ENCODE data around the gene TNPO2. TPM values are rescaled to one million over a fixed set of nuclear protein-coding genes. Genes with fewer than 3 reads are reported as not detected.

The TNPO2 gene
- total RNA-seq, 1 donor from 2014 or later = 153 TPM

DNA sequence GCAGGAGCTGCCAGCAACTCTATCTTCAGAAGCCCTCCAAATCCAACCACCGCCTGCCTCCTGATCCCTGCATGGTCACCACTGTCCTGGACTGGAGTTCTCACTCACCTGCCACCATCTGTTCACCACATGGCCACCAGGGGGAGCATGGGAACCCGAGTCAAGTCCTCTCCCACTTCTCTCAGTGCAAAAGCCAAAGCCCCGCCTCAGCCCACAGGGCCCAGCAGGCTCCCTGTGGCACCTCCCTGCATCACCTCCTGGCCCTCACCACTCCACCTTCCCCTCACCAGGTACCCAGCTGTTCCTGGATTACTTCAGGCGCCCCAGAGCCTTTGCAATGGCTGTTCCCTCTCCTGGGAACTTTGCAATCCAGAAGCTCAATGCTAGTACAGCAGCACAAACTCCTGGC is 47.3 kb downstream of the TNPO2 start:
- Mint-ChIP-seq H3K9me3 (no peaks in the 10 kb centered on the region), H3K4me3 (no peak overlapping the region), H3K27ac (peak overlapping the region; percentile 54), H3K36me3 (ENCODE audit: low read depth) (peaks cover 43% of the 10 kb centered on the region), H3K4me1 (ENCODE audit: low read depth) (peaks cover 20% of the 10 kb centered on the region), H3K27me3 (ENCODE audit: insufficient read depth) (no peaks in the 10 kb centered on the region)
- intact Hi-C loops (cut with micrococcal nuclease) = no loop called here
- peak; percentile 74 for DNase-seq (ENCODE audit: low spot score)

DNA sequence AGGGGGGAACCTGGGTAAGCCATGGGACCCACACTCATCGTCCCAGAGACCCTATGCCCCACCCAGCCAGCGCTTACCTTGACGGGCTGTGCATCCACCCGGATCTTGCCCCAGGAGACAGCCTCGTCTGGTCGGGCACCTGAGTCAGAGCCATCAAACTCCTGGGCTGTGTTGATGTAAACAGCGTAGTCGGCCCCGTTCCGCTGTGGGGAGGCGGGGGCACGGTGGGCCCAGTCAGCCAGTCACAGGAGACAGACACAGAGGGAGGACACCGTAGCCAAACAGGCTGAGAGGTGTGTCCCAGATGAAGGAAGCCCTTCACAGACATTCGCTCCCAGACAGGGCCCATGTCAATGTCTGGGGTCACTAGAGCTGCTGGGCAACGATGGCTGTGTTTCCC is 47.8 kb downstream of the TNPO2 start:
- no peak overlapping the region for H3K27ac Mint-ChIP-seq
- H3K27me3 Mint-ChIP-seq (ENCODE audit: insufficient read depth) = no peaks in the 10 kb centered on the region
- intact Hi-C loops (cut with micrococcal nuclease) = no loop called here
- DNase-seq (ENCODE audit: low spot score) = no peak
- peaks cover 20% of the 10 kb centered on the region for H3K4me1 Mint-ChIP-seq (ENCODE audit: low read depth)
- no peak overlapping the region for H3K4me3 Mint-ChIP-seq
- H3K36me3 Mint-ChIP-seq (ENCODE audit: low read depth) = peaks cover 41% of the 10 kb centered on the region
- no peaks in the 10 kb centered on the region for H3K9me3 Mint-ChIP-seq

DNA sequence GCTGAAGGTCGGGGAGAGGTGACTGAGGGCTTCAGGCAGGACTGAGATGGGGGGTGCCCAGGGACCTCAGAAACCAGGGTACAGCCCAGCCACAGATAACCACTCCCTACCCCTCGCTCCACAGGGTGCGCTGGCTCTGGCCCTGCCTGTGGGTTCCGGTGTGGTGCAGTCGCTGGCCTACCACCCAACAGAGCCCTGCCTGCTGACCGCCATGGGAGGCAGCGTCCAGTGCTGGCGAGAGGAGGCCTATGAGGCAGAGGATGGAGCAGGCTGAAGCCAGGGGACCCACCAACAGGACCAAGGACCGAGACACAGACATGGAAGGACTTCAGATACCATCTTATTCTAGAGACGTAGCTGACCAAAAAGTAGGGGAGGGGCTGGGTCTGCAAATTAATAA is 48.3 kb downstream of the TNPO2 start:
- DNase-seq (ENCODE audit: low spot score) = no peak
- Mint-ChIP-seq H3K4me3 (no peak overlapping the region), H3K4me1 (ENCODE audit: low read depth) (peaks cover 20% of the 10 kb centered on the region), H3K9me3 (no peaks in the 10 kb centered on the region), H3K36me3 (ENCODE audit: low read depth) (peaks cover 39% of the 10 kb centered on the region), H3K27me3 (ENCODE audit: insufficient read depth) (no peaks in the 10 kb centered on the region), H3K27ac (no peak overlapping the region)
- intact Hi-C loops (cut with micrococcal nuclease) = no loop called here

DNA sequence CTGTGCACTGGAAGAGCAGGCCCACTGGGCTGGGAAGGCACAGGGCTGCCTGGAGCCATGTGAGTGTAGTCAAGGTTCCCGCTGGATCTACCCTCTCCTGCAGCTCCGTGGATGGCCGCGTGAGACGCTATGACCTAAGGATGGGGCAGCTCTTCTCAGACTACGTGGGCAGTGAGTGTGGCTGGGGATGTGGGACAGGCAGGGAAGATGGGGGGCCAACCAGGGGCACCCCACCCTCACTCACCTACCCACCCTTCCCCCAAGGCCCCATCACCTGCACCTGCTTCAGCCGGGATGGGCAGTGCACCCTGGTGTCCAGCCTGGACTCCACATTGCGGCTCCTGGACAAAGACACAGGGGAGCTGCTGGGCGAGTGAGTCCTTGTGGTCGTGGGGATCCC is 51.0 kb downstream of the TNPO2 start:
- Mint-ChIP-seq H3K9me3 (no peaks in the 10 kb centered on the region), H3K4me1 (ENCODE audit: low read depth) (peaks cover 34% of the 10 kb centered on the region), H3K27ac (no peak overlapping the region), H3K4me3 (no peak overlapping the region), H3K27me3 (ENCODE audit: insufficient read depth) (no peaks in the 10 kb centered on the region), H3K36me3 (ENCODE audit: low read depth) (peaks cover 33% of the 10 kb centered on the region)
- DNase-seq (ENCODE audit: low spot score) = no peak
- intact Hi-C loops (cut with micrococcal nuclease) = loop anchor here (1.0 to 5.0 kb wide), 3 partner anchors 32 to 470 kb away; no protein-coding TSS in a partner anchor

DNA sequence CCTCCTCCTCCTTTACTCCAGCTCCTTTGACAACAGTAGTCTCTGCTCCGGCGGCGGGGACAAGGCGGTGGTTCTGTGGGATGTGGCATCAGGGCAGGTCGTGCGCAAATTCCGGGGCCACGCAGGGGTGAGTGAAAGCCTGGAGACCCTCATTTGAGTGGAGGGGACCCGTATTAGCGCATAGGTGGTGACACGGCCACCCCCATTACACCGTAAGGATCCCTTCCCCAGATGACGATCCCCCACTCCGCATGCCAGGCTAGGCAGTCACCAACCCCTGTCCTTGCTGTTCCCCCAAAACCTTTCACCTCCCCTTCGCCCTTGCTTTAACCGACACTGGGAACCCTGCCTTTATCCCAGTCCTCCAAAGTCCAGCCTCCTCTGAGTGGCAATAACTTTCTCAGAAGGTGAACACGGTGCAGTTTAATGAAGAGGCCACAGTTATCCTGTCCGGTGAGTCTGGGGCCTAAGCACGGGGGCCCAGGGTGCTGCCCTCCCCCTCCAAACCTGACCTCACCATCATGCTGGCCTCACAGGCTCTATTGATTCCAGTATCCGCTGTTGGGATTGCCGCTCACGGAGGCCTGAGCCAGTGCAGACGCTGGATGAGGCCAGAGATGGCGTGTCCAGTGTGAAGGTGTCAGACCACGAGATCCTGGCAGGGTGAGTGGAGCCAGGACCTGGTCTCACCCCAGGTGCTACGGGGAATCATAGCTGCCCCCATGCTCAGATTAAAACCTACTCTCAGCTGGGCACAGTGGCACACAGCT is 53.4 kb downstream of the TNPO2 start:
- peaks cover 44% of the 10 kb centered on the region for H3K4me1 Mint-ChIP-seq (ENCODE audit: low read depth)

DNA sequence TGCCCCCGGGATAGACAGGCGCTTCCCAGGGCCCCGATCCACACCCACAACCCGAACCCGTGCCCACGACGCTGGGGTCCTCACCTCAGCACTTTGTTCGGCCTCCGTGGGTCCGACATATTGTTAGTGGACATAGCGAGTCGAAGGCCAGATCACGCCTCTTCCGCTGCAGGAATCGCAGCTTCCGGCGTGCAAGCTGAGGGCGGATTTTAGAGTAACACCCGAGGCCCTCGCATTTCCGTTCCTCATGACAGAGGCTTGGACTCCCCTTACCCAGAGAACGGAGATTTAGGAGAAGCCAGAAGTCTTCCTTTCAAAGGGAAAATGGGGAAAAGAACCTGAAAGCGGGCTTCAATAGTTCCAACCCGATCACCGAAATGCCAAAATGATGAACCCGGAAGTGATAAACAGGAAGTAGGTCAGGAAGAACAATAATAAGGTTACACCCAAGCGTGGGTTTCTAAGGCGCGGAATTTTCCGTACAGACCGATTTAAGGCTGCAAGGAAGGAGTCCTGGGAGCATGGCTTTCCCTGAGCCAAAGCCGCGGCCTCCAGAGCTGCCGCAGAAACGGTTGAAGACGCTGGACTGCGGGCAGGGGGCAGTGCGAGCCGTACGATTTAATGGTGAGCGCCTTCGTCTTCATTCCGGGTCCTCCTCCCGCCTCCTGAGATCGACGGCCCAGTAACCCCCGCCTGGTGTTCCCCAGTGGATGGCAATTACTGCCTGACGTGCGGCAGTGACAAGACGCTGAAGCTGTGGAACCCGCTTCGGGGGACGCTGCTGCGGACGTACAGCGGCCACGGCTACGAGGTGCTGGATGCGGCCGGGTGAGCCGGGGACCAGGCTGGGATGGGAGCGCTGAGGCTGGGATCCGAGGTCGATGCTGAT is 54.2 kb downstream of the TNPO2 start:
- intact Hi-C loops (cut with micrococcal nuclease) = loop anchor here (1.0 to 5.0 kb wide), 9 partner anchors 12 to 507 kb away; partner anchors contain the start of genes DHPS, FBXW9, ZNF136 and ZNF443
- no peaks in the 10 kb centered on the region for H3K9me3 Mint-ChIP-seq
- peaks cover 25% of the 10 kb centered on the region for H3K36me3 Mint-ChIP-seq (ENCODE audit: low read depth)
- no peaks in the 10 kb centered on the region for H3K27me3 Mint-ChIP-seq (ENCODE audit: insufficient read depth)
- peaks cover 51% of the 10 kb centered on the region for H3K4me1 Mint-ChIP-seq (ENCODE audit: low read depth)
- peak; percentile 65 for DNase-seq (ENCODE audit: low spot score)
- peak overlapping the region; percentile 95 for H3K4me3 Mint-ChIP-seq
- peak overlapping the region; percentile 99 for H3K27ac Mint-ChIP-seq

More for the DNA sequence above, 53.4 kb downstream of the TNPO2 start:
- H3K4me3 Mint-ChIP-seq = peak overlapping the region; percentile 95
- H3K27me3 Mint-ChIP-seq (ENCODE audit: insufficient read depth) = no peaks in the 10 kb centered on the region
- peaks cover 25% of the 10 kb centered on the region for H3K36me3 Mint-ChIP-seq (ENCODE audit: low read depth)
- peak overlapping the region; percentile 99 for H3K27ac Mint-ChIP-seq
- no peaks in the 10 kb centered on the region for H3K9me3 Mint-ChIP-seq
- DNase-seq (ENCODE audit: low spot score) = no peak
- intact Hi-C loops (cut with micrococcal nuclease) = loop anchor here (5.0 kb wide), 1 partner anchor 468 kb away; no protein-coding TSS in a partner anchor

DNA sequence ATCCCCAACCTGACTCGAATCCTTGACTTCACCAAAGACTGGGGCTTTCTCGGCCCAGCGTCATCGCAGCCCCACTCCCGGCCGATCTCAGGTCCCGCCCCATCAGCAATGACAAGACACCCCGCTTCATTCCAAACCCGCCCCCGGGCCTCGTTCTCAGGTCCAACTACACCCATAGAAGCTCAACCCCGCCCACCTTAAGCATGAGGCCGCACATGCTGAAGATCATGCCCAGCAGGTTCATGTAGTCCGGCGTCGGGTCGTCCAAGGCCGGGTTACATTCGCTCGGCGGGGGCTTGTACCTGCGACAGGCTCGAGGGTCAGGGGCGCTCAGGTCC is 54.8 kb downstream of the TNPO2 start:
- H3K9me3 Mint-ChIP-seq = no peaks in the 10 kb centered on the region
- peak overlapping the region; percentile 95 for H3K4me3 Mint-ChIP-seq
- peaks cover 55% of the 10 kb centered on the region for H3K4me1 Mint-ChIP-seq (ENCODE audit: low read depth)
- H3K27me3 Mint-ChIP-seq (ENCODE audit: insufficient read depth) = no peaks in the 10 kb centered on the region
- peak; percentile 63 for DNase-seq (ENCODE audit: low spot score)
- peaks cover 25% of the 10 kb centered on the region for H3K36me3 Mint-ChIP-seq (ENCODE audit: low read depth)
- H3K27ac Mint-ChIP-seq = peak overlapping the region; percentile 99
- intact Hi-C loops (cut with micrococcal nuclease) = loop anchor here (1.0 to 5.0 kb wide), 8 partner anchors 12 to 507 kb away; partner anchors contain the start of genes DHPS, FBXW9, ZNF136 and ZNF443

DNA sequence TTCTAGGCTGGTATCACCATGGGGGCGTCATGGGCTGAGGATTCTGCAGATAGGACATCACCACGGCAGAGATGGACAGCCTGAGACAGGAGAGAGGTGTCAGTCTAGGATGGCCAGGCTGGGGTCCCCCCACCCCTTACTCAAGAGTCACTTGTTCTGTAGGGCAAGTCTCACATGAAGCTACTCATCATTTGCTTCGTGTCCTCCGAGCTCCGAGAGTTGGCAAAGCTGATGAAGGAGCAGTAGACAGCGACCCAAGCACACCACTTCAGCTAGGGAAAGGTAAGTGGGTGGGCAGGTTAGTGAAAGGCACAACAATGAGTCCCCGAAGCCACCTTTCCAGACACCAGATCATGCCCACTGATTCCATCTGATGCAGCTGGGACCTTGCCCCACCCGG is 55.4 kb downstream of the TNPO2 start:
- intact Hi-C loops (cut with micrococcal nuclease) = loop anchor here (5.0 kb wide), 2 partner anchors 226 to 506 kb away; partner anchors contain the start of genes ZNF136 and ZNF443
- peak overlapping the region; percentile 99 for H3K27ac Mint-ChIP-seq
- H3K36me3 Mint-ChIP-seq (ENCODE audit: low read depth) = peaks cover 28% of the 10 kb centered on the region
- H3K9me3 Mint-ChIP-seq = no peaks in the 10 kb centered on the region
- H3K4me3 Mint-ChIP-seq = peak overlapping the region; percentile 95
- DNase-seq (ENCODE audit: low spot score) = no peak
- H3K4me1 Mint-ChIP-seq (ENCODE audit: low read depth) = peaks cover 55% of the 10 kb centered on the region
- H3K27me3 Mint-ChIP-seq (ENCODE audit: insufficient read depth) = no peaks in the 10 kb centered on the region

DNA sequence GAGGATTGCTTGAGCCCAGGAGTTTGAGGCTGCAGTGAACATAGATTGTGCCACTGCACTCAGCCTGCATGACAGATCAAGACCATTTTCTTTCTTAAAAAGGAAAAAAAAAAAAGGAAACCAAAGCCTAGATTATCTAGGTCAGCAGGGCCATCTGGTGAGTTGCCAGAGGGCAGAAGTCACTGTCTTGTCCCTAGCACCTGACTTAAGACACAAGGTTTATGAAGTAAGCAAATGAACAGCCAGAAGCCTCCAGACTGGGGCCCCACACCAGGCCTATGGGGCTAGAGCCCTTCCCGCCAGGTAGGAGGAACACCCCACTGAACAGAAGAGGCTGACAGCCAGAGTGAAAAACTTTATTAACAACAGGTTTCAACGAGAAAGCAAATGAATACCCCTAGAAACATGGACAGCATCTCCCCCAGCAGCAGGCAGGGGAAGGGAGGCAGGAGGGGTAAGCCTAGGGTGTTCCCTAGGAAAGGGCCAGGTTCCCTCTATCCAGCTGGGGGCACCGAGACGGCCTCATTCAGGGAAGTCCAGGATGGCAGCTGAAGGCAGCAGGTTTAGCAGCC is 55.9 kb downstream of the TNPO2 start:
- Mint-ChIP-seq H3K4me3 (peak overlapping the region; percentile 95), H3K27me3 (ENCODE audit: insufficient read depth) (no peaks in the 10 kb centered on the region), H3K27ac (peak overlapping the region; percentile 99), H3K36me3 (ENCODE audit: low read depth) (peaks cover 33% of the 10 kb centered on the region), H3K9me3 (no peaks in the 10 kb centered on the region), H3K4me1 (ENCODE audit: low read depth) (peaks cover 55% of the 10 kb centered on the region)
- no peak for DNase-seq (ENCODE audit: low spot score)
- intact Hi-C loops (cut with micrococcal nuclease) = loop anchor here (5.0 kb wide), 2 partner anchors 226 to 506 kb away; partner anchors contain the start of genes ZNF136 and ZNF443

DNA sequence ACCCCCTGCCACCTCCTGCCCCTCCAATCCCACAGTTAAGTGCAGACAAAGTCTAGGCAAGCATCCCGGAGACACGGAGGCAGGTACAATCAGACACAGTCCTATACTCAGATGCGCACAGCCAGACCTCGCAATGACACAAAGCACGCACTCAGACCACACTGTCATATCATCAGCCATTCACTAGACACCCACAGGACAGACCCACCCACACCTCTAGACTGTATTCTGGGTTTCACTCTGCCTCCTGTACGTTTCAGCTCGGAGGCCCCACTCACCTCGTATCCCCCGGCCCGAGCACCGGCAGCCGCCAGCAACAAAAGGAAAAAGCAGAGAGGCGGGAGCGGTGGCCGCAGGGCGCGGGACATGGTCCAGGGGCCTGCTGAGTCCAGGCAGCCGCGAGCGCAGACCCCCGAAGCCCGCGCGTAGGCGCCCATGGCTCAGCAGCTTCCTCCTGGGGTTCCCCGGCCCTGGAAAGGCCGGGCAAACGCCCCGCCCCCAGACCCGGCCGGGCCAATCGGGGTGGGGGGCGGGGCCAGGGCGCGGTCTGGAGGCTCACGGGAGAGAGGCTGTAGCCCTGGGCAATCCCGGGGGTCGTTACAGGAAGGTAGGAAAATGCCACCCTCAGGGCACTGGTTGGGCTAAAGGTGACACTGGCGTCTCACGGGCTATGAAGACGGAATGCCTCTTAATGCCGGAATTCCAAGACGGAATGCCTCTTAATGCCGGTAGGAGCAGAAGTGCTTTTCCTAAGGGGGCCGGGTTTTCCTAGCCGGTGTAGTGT is 57.3 kb downstream of the TNPO2 start, which contains the start of the genes MAN2B1 and WDR83:
TSS of gene MAN2B1 (minus strand) at position 478 of the 784 bp plus-strand sequence. CDS start at position 437, 41 bp downstream.
TSS of gene WDR83 (plus strand) at position 543 of the 784 bp plus-strand sequence. CDS start 2,984 bp downstream, outside the sequence.
- peak within 1 kb of the TSS; percentile 98 for H3K27ac Mint-ChIP-seq
- no peaks in the 10 kb centered on the region for H3K9me3 Mint-ChIP-seq
- peaks cover 31% of the 10 kb centered on the region for H3K36me3 Mint-ChIP-seq (ENCODE audit: low read depth)
- intact Hi-C loops (cut with micrococcal nuclease) = loop anchor here (1.0 to 5.0 kb wide), 6 partner anchors 19 to 504 kb away; partner anchors contain the start of genes ZNF136 and ZNF443
- no peaks in the 10 kb centered on the region for H3K27me3 Mint-ChIP-seq (ENCODE audit: insufficient read depth)
- peak; percentile 77 for DNase-seq (ENCODE audit: low spot score)
- peaks cover 47% of the 10 kb centered on the region for H3K4me1 Mint-ChIP-seq (ENCODE audit: low read depth)
- H3K4me3 Mint-ChIP-seq = peak within 1 kb of the TSS; percentile 95

DNA sequence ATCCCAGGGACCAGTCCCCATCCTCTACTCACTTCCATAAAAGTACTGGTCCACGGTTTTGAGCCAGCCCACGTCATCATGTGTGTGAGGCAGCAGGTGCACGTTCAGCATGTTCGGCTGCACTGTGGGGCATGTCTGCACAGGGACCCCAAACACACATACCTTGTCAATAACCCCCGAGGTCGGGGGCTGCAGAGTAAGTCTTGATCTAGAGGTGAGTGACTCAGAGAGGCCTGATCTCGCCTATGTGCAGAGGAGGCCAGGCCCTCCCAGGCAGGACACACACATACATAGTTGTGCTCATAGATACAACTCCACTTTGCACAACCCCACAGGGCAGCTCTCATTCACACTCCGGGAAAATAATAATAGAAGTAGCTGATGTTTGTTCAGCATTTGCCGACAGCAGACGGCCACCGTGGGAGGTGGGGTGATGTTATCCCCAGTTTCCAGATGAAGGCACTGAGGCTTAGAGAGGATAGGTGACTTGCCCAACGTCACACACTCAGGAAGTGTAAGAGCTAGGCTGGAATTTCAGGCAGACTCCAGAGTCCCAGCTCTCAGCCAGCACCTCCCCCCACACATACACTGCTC is 58.0 kb downstream of the TNPO2 start:
- H3K4me3 Mint-ChIP-seq = peak overlapping the region; percentile 95
- peak overlapping the region; percentile 98 for H3K27ac Mint-ChIP-seq
- intact Hi-C loops (cut with micrococcal nuclease) = loop anchor here (1.0 to 5.0 kb wide), 6 partner anchors 18 to 503 kb away; partner anchors contain the start of genes ZNF136 and ZNF443
- H3K27me3 Mint-ChIP-seq (ENCODE audit: insufficient read depth) = no peaks in the 10 kb centered on the region
- no peaks in the 10 kb centered on the region for H3K9me3 Mint-ChIP-seq
- H3K36me3 Mint-ChIP-seq (ENCODE audit: low read depth) = peaks cover 35% of the 10 kb centered on the region
- no peak for DNase-seq (ENCODE audit: low spot score)
- peaks cover 47% of the 10 kb centered on the region for H3K4me1 Mint-ChIP-seq (ENCODE audit: low read depth)

All from activated T-helper 1 cell treated with anti-CD3 and anti-CD28 coated beads, Interleukin-12 subunit alpha, Interleukin-12 subunit beta, Interleukin-2, Interleukin-4 antibody, amounts not matched to agents 30 ng/mL and 10 ng/mL and 1 ng/mL, durations not matched to agents 14 hours and 24 hours and 36 hours (primary cell).